LNCAP (cell line): ENCODE results near the gene LAS1L.

Experiments used
- CTCF ChIP-seq: fragments of 450-650 bp; IDR thresholded peaks from 2 replicates; pipeline ENCODE4 v1.5.1; 2017; ENCODE audit warnings: mild to moderate bottlenecking

The LAS1L gene

DNA sequence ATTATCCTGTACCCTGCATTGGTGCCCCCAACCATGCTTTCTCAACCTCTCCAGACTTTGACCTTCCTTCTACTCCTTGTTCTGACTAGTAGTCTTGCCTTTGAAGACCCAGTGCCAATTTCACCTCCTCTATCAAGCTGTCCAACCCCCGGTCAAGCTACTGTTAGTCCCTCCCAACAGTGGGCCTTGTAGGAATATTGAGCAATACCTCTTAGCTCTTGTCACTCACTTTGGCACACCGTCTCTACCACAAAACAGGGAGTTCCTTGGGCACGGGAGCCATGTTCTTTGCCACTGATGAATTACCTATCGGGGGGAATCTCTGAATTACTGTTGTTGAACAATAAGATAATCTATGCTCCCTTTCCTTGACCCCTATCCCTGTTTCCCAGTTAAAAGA lies 25.2 kb downstream of the LAS1L start:
- TF ChIP-seq CTCF: no peak

GRCh38 chrX:65508851-65509250 lies 25.7 kb downstream of the LAS1L start:
- TF ChIP-seq CTCF: no peak

DNA sequence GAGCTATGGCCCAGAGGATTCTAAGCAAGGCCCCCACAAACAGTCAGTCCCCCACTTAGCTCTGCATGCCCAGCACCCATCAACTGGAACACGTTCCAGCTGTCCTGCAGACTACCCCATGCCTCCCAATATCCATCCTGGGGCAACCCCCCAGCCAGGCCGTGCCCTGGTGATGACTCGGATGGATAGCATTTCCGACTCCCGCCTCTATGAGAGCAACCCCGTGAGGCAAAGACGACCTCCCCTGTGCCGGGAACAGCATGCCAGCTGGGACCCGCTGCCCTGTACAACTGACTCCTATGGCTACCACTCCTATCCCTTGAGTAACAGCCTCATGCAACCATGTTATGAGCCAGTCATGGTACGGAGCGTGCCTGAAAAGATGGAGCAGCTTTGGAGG lies 32.0 kb downstream of the LAS1L start:
- no peak for TF ChIP-seq CTCF

DNA sequence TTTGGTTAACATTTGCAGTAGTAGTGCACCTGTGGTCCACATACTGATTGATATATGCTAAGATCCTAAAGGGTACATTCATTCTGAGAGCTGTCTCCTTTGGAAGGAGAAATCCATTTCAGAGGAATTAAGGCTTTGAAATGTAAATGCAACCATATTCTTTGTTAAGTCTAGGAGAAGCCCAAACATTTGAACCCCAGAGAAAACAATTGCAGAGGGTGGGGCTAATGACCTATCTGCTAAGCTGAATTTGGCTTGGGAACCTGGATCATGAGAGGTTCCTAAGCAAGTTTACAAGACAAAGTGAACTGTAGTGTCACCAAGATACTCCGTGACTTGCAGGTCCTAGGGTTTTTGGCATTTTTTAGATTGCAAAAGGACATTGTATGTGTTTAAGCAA lies 41.2 kb downstream of the LAS1L start:
- no peak for TF ChIP-seq CTCF

DNA sequence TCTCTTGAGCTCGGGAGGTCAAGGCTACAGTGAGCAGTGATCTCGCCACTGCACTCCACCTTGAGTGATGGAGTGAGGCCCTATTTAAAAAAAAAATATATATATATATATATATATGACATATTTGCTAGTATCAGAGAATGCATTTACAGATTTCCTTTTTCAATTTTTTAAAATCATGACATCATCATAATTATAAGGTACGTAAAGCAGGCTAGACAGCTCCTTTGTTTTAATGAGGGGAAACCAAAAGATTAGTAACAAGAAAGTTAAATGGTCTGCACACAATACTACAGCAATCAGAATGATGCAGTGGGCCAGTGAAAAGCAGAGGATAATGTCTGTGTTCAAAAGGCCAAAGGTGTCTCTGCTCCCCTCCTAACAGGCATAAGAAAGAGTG lies 43.0 kb downstream of the LAS1L start:
- TF ChIP-seq CTCF: no peak

DNA sequence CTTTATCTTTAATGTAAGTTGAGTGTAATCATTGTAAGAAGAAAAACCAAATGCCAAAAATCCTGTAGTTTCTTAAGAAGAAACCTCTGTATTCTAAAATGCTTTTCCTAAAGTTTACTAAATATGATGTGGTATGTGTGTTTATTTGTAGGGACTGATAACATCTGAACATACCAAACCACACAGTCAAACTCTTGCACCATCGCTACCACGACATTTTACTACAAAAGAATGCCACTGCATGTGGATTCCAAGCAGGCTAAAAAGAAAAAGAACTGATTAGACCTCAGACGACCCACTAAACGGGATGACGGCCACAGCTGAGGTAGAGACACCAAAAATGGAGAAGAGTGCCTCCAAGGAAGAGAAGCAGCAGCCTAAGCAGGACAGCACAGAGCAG lies 46.1 kb downstream of the LAS1L start:
- TF ChIP-seq CTCF: no peak

- no peak for TF ChIP-seq CTCF
These were observed 53.6 kb downstream of the LAS1L start for GRCh38 chrX:65480960-65481359.

DNA sequence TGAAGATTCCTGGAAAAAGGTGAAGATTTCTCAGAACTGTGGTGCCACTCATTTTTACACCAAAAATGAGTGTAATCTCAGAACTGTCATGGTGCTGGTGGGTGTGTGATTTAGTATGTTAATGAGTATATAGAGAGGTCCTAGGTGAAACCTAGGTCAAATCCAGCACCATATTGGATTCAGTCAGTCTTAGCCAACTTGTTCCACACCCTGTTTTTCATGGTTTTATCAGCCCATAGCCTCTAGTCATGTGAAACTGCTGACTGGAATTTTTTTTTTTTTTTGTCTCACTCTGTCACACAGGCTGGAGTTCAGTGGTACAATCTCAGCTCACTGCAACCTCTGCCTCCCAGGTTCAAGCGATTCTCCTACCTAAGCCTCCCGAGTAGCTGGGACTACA lies 58.0 kb downstream of the LAS1L start:
- TF ChIP-seq CTCF: no peak
